DND-41 (cell line): ENCODE results near the gene JUND.

ENCODE experiments used
- EZH2 ChIP-seq: IDR thresholded peaks from 3 replicates; pipeline ENCODE4 v1.6.1; 2012; ENCODE audit warnings: borderline replicate concordance, low read depth, mild to moderate bottlenecking, moderate library complexity, low read length, inconsistent platforms; ENCODE audit not compliant: severe bottlenecking
- TF ChIP-seq, protein P1 (sequence below): IDR thresholded peaks from 2 replicates; pipeline ENCODE4 v1.5.1; 2012; ENCODE audit warnings: borderline replicate concordance, low read length, moderate library complexity, mild to moderate bottlenecking; ENCODE audit not compliant: poor library complexity, severe bottlenecking; ENCODE audit errors: extremely low read depth

DNA sequence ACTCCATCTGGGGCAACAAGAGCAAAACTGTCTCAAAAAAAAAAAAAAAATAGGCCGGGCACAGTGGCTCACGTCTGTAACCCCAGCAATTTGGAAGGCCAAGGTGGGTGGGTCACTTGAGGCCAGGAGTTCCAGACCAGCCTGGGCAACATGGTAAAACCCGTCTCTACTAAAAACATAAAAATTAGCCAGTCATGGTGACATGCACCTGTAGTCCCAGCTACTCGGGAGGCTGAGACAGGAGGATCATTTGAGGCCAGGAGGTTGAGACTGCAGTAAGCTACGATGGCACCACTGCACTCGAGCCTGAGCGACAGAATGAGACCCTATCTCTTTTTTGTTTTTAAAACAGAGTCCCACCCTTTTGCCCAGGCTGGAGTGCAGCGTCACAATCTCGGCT lies 11.1 kb downstream of the JUND start:
- TF ChIP-seq, protein P1, sequence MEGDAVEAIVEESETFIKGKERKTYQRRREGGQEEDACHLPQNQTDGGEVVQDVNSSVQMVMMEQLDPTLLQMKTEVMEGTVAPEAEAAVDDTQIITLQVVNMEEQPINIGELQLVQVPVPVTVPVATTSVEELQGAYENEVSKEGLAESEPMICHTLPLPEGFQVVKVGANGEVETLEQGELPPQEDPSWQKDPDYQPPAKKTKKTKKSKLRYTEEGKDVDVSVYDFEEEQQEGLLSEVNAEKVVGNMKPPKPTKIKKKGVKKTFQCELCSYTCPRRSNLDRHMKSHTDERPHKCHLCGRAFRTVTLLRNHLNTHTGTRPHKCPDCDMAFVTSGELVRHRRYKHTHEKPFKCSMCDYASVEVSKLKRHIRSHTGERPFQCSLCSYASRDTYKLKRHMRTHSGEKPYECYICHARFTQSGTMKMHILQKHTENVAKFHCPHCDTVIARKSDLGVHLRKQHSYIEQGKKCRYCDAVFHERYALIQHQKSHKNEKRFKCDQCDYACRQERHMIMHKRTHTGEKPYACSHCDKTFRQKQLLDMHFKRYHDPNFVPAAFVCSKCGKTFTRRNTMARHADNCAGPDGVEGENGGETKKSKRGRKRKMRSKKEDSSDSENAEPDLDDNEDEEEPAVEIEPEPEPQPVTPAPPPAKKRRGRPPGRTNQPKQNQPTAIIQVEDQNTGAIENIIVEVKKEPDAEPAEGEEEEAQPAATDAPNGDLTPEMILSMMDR = no peak
- TF ChIP-seq EZH2 = no peak
